HG03139 (cell line): ENCODE results near the gene GAGE10.
"Not testable (repeated sequence)": the region's sequence is repeated elsewhere in the genome, so short reads cannot be mapped to it uniquely, and the experiment has no call there.

Experiments
- ATAC-seq: cut with Tn5 transposase; IDR thresholded peaks from one replicate; pipeline ENCODE4 v1.9.1; 2021; ENCODE audit not compliant: unreplicated experiment

GAGE10 gene

GRCh38 chrX:49276207-49276606, 27.2 kb upstream of the GAGE10 start:
- no peak for ATAC-seq

- no peak for ATAC-seq
These were observed 26.5 kb upstream of the GAGE10 start for GRCh38 chrX:49276671-49277534.

GRCh38 chrX:49277535-49277830, 26.0 kb upstream of the GAGE10 start:
- no peak for ATAC-seq

- ATAC-seq: no peak
These were observed 25.4 kb upstream of the GAGE10 start for GRCh38 chrX:49278081-49278480.

- ATAC-seq: no peak
These were observed 20.8 kb upstream of the GAGE10 start for GRCh38 chrX:49282647-49283011.

- ATAC-seq: no peak
These were observed 19.2 kb upstream of the GAGE10 start for GRCh38 chrX:49284212-49284611.

- ATAC-seq: no peak
These were observed 17.3 kb upstream of the GAGE10 start for GRCh38 chrX:49286136-49286535.

GRCh38 chrX:49286581-49286980, 16.9 kb upstream of the GAGE10 start:
- no peak for ATAC-seq

- ATAC-seq: no peak
These were observed 15.8 kb upstream of the GAGE10 start for GRCh38 chrX:49287665-49288064.

GRCh38 chrX:49290215-49290614, 13.2 kb upstream of the GAGE10 start:
- no peak for ATAC-seq

GRCh38 chrX:49291615-49292337, 11.7 kb upstream of the GAGE10 start:
- ATAC-seq: no peak

- ATAC-seq: no peak
These were observed 10.8 kb upstream of the GAGE10 start for GRCh38 chrX:49292400-49293362.

GRCh38 chrX:49299293-49299692, 4.2 kb upstream of the GAGE10 start:
- ATAC-seq: not testable (repeated sequence)

GRCh38 chrX:49300703-49301102, 2.7 kb upstream of the GAGE10 start:
- ATAC-seq: no peak

- ATAC-seq: not testable (repeated sequence)
These were observed 4.3 kb downstream of the GAGE10 start for GRCh38 chrX:49307775-49308174.

- no peak for ATAC-seq
These were observed 5.3 kb downstream of the GAGE10 start for GRCh38 chrX:49308604-49309269.

GRCh38 chrX:49309401-49309981, 6.0 kb downstream of the GAGE10 start:
- no peak for ATAC-seq

- ATAC-seq: no peak
These were observed 6.9 kb downstream of the GAGE10 start for GRCh38 chrX:49310371-49310770.

GRCh38 chrX:49312176-49312575, 8.7 kb downstream of the GAGE10 start:
- ATAC-seq: no peak

- no peak for ATAC-seq
These were observed 12.6 kb downstream of the GAGE10 start for GRCh38 chrX:49316085-49316484.
